Progenitor cell of endocrine pancreas (in vitro differentiated cells): Measurements from ENCODE around the gene CORO2B. TPM values are rescaled to one million over a fixed set of nuclear protein-coding genes. Genes with fewer than 3 reads are reported as not detected.

Experiments used
- DNase-seq: peaks from one replicate; pipeline ENCODE4 v3.0.0; 2021; ENCODE audit warnings: low spot score; ENCODE audit not compliant: unreplicated experiment
- H3K27ac Mint-ChIP-seq: 2 replicates; pipeline ENCODE4 v1.8.0; 2021; ENCODE audit warnings: mild to moderate bottlenecking, moderate library complexity, mixed read lengths
- H3K27me3 Mint-ChIP-seq: 2 replicates; pipeline ENCODE4 v1.8.0; 2021; ENCODE audit warnings: mixed read lengths
- H3K36me3 Mint-ChIP-seq: 2 replicates; pipeline ENCODE4 v1.8.0; 2022; ENCODE audit warnings: mixed read lengths; ENCODE audit not compliant: insufficient read depth
- H3K4me1 Mint-ChIP-seq: 2 replicates; pipeline ENCODE4 v1.8.0; 2021; ENCODE audit warnings: low read depth, mixed read lengths
- H3K4me3 Mint-ChIP-seq: 2 replicates; pipeline ENCODE4 v1.8.0; 2021; ENCODE audit warnings: low read depth, mild to moderate bottlenecking, moderate library complexity, mixed read lengths
- H3K9me3 Mint-ChIP-seq: 2 replicates; pipeline ENCODE4 v1.8.0; 2021; ENCODE audit warnings: low read depth, mixed read lengths
- CTCF ChIP-seq: fragments of 200-600 bp; sonication (generic); IDR thresholded peaks from one replicate; pipeline ENCODE4 v1.5.0; 2021; ENCODE audit warnings: antibody characterized with exemption, mild to moderate bottlenecking; ENCODE audit not compliant: unreplicated experiment
- total RNA-seq: library from RNA; stranded (reverse); gene quantifications from 2 replicates; pipeline ENCODE4 v1.2.1, GENCODE V29; 2021

CORO2B gene
- total RNA-seq, 1 donor from 2014 or later = 1.5 TPM

DNA sequence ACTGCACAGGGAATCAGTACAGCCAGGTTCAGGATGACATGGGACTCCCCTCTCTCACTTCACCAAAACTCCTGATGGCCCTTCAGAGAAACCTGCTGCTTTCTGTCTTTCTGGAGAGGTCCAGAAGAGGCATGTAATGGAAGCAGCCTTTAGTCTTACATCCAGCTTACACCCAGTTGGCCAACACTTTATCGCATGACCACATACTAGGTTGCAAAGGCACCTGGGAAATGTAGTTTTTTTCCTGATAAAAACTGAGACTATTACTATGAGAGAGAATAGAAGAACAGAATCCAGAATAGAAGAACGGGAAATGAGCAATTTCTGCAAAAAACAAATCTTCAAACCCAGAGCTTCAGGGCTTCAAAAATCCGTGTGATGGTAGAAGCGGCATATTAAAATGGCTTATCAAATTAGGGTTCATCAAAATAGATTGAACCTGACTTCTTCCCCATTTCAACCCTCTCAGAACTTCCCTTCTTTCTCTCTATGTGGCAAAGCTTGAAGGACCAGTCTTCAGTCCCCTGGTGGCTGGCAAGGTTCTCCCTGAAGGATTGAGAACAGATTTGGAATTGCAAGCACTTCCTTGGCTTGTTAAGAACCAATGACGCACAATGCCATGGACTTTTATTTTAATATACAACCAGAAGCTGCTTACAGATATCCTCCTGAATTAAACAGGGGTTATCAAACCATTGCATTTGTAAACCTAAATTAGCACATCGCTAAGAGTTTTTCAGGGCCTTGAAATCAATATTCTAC is 34.4 kb downstream of the CORO2B start:
- Mint-ChIP-seq H3K4me1 (peaks cover 2% of the 10 kb centered on the region), H3K9me3 (no peaks in the 10 kb centered on the region), H3K27ac (no peak overlapping the region), H3K36me3 (no peaks in the 10 kb centered on the region), H3K27me3 (peaks cover 28% of the 10 kb centered on the region), H3K4me3 (no peak overlapping the region)
- DNase-seq = no peak
- TF ChIP-seq CTCF = no peak

- Mint-ChIP-seq H3K27ac (no peak overlapping the region), H3K4me1 (peaks cover 2% of the 10 kb centered on the region), H3K27me3 (peaks cover 23% of the 10 kb centered on the region), H3K9me3 (no peaks in the 10 kb centered on the region), H3K36me3 (no peaks in the 10 kb centered on the region), H3K4me3 (no peak overlapping the region)
- no peak for DNase-seq
- TF ChIP-seq CTCF = no peak
These were observed 35.7 kb downstream of the CORO2B start for GRCh38 chr15:68614286-68615035.

DNA sequence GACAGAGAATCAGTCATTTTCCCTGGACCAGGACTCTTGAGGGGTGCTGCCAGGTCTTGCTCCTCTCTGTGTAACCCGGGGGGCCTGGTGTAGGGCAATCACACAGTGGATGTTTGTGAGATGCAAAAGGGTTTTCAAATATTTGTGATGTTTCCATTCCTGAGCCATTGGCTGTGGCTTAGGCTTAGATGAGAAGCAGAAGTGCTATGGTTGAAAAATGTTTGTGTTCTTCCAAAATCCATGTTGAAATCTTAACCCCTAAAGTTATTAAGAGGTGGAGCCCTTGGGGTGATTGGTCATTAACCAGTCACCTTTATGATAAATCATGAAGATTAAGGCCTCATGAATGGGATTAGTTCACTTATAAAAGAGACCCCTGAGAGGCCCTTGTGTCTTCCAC is 36.5 kb downstream of the CORO2B start:
- no peak for TF ChIP-seq CTCF
- Mint-ChIP-seq H3K4me1 (peaks cover 2% of the 10 kb centered on the region), H3K4me3 (no peak overlapping the region), H3K27ac (no peak overlapping the region), H3K9me3 (no peaks in the 10 kb centered on the region), H3K36me3 (no peaks in the 10 kb centered on the region), H3K27me3 (peaks cover 23% of the 10 kb centered on the region)
- no peak for DNase-seq

GRCh38 chr15:68615811-68616210 is 37.0 kb downstream of the CORO2B start:
- Mint-ChIP-seq H3K4me1 (peaks cover 2% of the 10 kb centered on the region), H3K27ac (no peak overlapping the region), H3K9me3 (no peaks in the 10 kb centered on the region), H3K27me3 (peaks cover 23% of the 10 kb centered on the region), H3K36me3 (no peaks in the 10 kb centered on the region), H3K4me3 (no peak overlapping the region)
- no peak for DNase-seq
- TF ChIP-seq CTCF = no peak

- no peak overlapping the region for H3K4me3 Mint-ChIP-seq
- no peaks in the 10 kb centered on the region for H3K36me3 Mint-ChIP-seq
- peaks cover 2% of the 10 kb centered on the region for H3K4me1 Mint-ChIP-seq
- no peak for DNase-seq
- TF ChIP-seq CTCF = no peak
- no peak overlapping the region for H3K27ac Mint-ChIP-seq
- H3K27me3 Mint-ChIP-seq = peaks cover 27% of the 10 kb centered on the region
- no peaks in the 10 kb centered on the region for H3K9me3 Mint-ChIP-seq
These were observed 37.6 kb downstream of the CORO2B start for GRCh38 chr15:68616397-68616796.
